HepG2 (cell line): ENCODE measurements around the gene TEAD1. TPM values are rescaled to one million over a fixed set of nuclear protein-coding genes. Genes with fewer than 3 reads are reported as not detected.

Source experiments
- ELF3 ChIP-seq: IDR thresholded peaks from 2 replicates; pipeline ENCODE4 v1.6.1; 2016; ENCODE audit warnings: missing genetic modification reagents, missing compliant biosample characterization
- GABPB1 ChIP-seq: IDR thresholded peaks from 2 replicates; pipeline ENCODE4 v1.6.1; 2016; ENCODE audit warnings: mild to moderate bottlenecking, missing genetic modification reagents, moderate library complexity, missing compliant biosample characterization
- GMEB2 ChIP-seq: IDR thresholded peaks from 2 replicates; pipeline ENCODE4 v1.6.1; 2016; ENCODE audit warnings: missing biosample characterization, missing genetic modification reagents, low read depth
- NFE2 ChIP-seq: sonication (generic); formaldehyde crosslinking; IDR thresholded peaks from 2 replicates; pipeline ENCODE4 v1.4.0; 2020; ENCODE audit warnings: missing genetic modification reagents
- NRL ChIP-seq: sonication (generic); formaldehyde crosslinking; IDR thresholded peaks from 2 replicates; pipeline ENCODE4 v1.5.0; 2020; ENCODE audit warnings: missing genetic modification reagents, mild to moderate bottlenecking, moderate library complexity, borderline replicate concordance
- POLR2AphosphoS5 ChIP-seq: IDR thresholded peaks from 2 replicates; pipeline ENCODE4 v1.6.1; 2012; ENCODE audit warnings: low read depth, low read length
- SAFB2 ChIP-seq: sonication (generic); formaldehyde crosslinking; IDR thresholded peaks from 2 replicates; pipeline ENCODE4 v1.5.1; 2020; ENCODE audit warnings: missing genetic modification reagents, low read depth, mild to moderate bottlenecking, borderline replicate concordance
- SSRP1 ChIP-seq: IDR thresholded peaks from 2 replicates; pipeline ENCODE4 v1.6.1; 2016; ENCODE audit warnings: control low read depth
- ZNF142 ChIP-seq: sonication (generic); formaldehyde crosslinking; IDR thresholded peaks from 2 replicates; pipeline ENCODE4 v1.4.0; 2020; ENCODE audit warnings: missing genetic modification reagents
- ZNF430 ChIP-seq: sonication (generic); formaldehyde crosslinking; IDR thresholded peaks from 2 replicates; pipeline ENCODE4 v1.9.0; 2021; ENCODE audit warnings: mild to moderate bottlenecking, missing genetic modification reagents
- ZNF562 ChIP-seq: sonication (generic); formaldehyde crosslinking; IDR thresholded peaks from 2 replicates; pipeline ENCODE4 v1.8.0; 2022; ENCODE audit warnings: missing genetic modification reagents, borderline replicate concordance
- ZNF598 ChIP-seq: sonication (generic); formaldehyde crosslinking; IDR thresholded peaks from 2 replicates; pipeline ENCODE4 v1.5.1; 2020; ENCODE audit warnings: mild to moderate bottlenecking, missing genetic modification reagents, borderline replicate concordance
- ZNF850 ChIP-seq: sonication (generic); formaldehyde crosslinking; conservative IDR thresholded peaks from 2 replicates; pipeline ENCODE4 v1.9.0; 2021; ENCODE audit warnings: mild to moderate bottlenecking, missing genetic modification reagents
- polyA plus RNA-seq, 8 experiments: library from polyadenylated mRNA; depleted of rRNA in 3 of 8; stranded (reverse) in 7 of 8; unstranded in 1 of 8; fragments of >200 nt; fragmentation: Illumina TruSeq in 4 of 8; extraction: Trizol in 4 of 8; gene quantifications; 2 replicates each; pipeline versions ENCODE4 v1.2.1 to v1.2.3, GENCODE V29; 2011 to 2016; ENCODE audit warnings: low read depth in 4 of 8, missing spikeins in 1 of 8, mixed read lengths in 1 of 8; ENCODE audit not compliant: insufficient read depth in 1 of 8
- total RNA-seq, 5 experiments: library from RNA; depleted of rRNA; stranded (reverse); fragments of >200 nt; fragmentation: Illumina TruSeq; extraction: Trizol; gene quantifications; 2 replicates each; pipeline ENCODE4 v1.2.3, GENCODE V29; 2016; ENCODE audit warnings: low read depth in 1 of 5
- TF ChIP-seq, protein P1 (sequence below): IDR thresholded peaks from 2 replicates; pipeline ENCODE4 v1.6.1; 2016; ENCODE audit warnings: mild to moderate bottlenecking
- TF ChIP-seq, protein P2 (sequence below): sonication (generic); formaldehyde crosslinking; IDR thresholded peaks from 2 replicates; pipeline ENCODE4 v1.8.1; 2022; ENCODE audit warnings: mild to moderate bottlenecking, missing genetic modification reagents
- TF ChIP-seq, protein P3 (sequence below): sonication (generic); formaldehyde crosslinking; IDR thresholded peaks from 2 replicates; pipeline ENCODE4 v1.5.0; 2020; ENCODE audit warnings: mild to moderate bottlenecking, missing genetic modification reagents

TEAD1 gene
- total and polyA plus RNA-seq, 2 of the 13 experiments (the other 11 are each of a cell fraction or from before 2014, with no cell fraction given) = 20.1 to 30.5 TPM

- TF ChIP-seq ZNF142 (no peak), NFE2 (CRISPR knock-in tag) (no peak), ZNF562 (no peak), ZNF430 (no peak), POLR2AphosphoS5 (no peak), SAFB2 (CRISPR knock-in tag) (no peak), GABPB1 (CRISPR knock-in tag) (no peak), ELF3 (CRISPR knock-in tag) (peak; percentile 8; the same call in 1 of the 2 replicates), ZNF850 (CRISPR knock-in tag) (no peak), ZNF598 (CRISPR knock-in tag) (no peak), NRL (CRISPR knock-in tag) (no peak), GMEB2 (CRISPR knock-in tag) (no peak), SSRP1 (no peak)
- TF ChIP-seq, protein P1, sequence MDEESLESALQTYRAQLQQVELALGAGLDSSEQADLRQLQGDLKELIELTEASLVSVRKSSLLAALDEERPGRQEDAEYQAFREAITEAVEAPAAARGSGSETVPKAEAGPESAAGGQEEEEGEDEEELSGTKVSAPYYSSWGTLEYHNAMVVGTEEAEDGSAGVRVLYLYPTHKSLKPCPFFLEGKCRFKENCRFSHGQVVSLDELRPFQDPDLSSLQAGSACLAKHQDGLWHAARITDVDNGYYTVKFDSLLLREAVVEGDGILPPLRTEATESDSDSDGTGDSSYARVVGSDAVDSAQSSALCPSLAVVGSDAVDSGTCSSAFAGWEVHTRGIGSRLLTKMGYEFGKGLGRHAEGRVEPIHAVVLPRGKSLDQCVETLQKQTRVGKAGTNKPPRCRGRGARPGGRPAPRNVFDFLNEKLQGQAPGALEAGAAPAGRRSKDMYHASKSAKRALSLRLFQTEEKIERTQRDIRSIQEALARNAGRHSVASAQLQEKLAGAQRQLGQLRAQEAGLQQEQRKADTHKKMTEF (CRISPR knock-in tag) = peak; percentile 38; the same call in 1 of the 2 replicates
- TF ChIP-seq, protein P2, sequence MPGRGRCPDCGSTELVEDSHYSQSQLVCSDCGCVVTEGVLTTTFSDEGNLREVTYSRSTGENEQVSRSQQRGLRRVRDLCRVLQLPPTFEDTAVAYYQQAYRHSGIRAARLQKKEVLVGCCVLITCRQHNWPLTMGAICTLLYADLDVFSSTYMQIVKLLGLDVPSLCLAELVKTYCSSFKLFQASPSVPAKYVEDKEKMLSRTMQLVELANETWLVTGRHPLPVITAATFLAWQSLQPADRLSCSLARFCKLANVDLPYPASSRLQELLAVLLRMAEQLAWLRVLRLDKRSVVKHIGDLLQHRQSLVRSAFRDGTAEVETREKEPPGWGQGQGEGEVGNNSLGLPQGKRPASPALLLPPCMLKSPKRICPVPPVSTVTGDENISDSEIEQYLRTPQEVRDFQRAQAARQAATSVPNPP (CRISPR knock-in tag) = no peak
- TF ChIP-seq, protein P3, sequence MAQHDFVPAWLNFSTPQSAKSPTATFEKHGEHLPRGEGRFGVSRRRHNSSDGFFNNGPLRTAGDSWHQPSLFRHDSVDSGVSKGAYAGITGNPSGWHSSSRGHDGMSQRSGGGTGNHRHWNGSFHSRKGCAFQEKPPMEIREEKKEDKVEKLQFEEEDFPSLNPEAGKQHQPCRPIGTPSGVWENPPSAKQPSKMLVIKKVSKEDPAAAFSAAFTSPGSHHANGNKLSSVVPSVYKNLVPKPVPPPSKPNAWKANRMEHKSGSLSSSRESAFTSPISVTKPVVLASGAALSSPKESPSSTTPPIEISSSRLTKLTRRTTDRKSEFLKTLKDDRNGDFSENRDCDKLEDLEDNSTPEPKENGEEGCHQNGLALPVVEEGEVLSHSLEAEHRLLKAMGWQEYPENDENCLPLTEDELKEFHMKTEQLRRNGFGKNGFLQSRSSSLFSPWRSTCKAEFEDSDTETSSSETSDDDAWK (CRISPR knock-in tag) = no peak
These were observed 154.9 kb downstream of the TEAD1 start (continued) for GRCh38 chr11:12829131-12829530.
